ENCODE data around the gene KCNN3.

KCNN3 gene

DNA sequence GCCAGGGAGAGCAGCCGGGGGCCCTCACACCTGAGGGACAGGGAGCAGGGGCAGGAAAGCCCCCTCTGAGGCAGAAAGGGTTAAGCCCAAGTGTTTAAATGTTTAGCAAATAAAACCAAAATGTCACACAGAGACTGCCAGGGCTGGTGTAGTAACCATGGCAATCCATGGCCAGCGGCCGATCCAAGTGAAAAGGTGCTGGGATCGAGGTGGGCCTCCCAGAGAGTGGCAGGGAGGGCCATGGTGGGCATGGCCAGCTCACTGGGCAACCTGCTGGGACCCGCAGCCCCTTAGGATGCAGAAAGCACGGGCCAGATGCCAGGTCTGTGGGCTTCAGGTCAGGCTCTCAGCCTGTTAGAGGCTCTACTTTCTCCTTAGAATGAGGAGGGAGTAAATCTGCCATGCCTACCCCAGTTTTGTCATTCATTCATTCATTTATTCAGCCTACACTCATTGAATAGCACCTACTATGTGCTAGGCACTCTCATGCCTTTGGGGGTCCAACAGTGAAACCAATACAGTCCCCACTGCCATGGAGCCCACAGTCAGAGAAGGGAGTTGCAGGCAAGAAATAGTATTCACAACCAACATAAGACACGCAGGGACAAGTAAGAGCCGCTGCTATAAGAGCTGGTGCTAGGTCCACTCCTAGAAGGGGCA is 56.1 kb downstream of the KCNN3 start:
- DNase-seq (ENCODE audit: low read depth), result no peak

DNA sequence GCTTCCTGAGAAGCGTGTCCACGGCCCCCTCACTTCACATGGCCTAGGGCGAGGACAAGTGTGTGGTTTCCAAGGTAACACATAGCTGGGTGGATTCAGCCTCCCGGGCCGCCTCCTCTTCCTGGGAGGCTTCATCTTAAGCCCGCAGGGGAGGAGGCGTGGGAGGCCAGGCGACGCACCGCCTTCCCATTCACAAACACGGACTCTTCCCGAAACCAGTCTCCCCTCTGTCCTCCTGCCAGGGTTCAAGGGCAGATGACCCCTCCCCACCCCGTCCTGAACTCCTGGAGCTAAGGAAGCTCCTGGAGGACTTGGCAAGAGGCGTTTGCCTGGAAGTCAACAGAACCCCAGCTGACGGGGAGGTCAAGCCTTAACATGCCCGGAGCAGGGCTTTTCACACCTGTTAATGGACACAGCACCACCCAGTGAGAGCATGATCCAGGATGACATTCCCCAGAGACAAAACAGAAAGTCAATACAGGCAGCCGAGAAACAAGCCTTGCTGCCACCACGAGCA is 56.7 kb downstream of the KCNN3 start:
- no peak for DNase-seq (ENCODE audit: low read depth)

DNA sequence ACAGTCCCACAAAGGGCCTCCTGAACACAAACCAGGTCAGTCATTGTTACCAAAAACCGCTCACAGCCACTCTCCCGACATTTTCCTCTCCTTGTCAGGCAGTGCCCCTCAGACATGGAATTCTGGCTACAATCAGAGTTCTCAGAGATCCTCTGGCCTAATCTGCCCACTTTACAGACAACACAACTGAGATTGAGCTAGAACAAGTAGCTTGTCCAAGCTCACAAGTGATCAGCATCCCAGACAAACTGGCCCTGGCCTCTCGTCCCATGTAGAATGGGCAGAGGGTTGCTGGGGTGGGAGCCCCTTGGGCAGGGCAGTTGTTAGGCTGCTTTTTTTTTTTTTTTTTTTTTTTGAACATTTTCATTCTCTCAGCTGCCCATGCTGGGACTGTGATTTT is 57.2 kb downstream of the KCNN3 start:
- no peak for DNase-seq (ENCODE audit: low read depth)

DNA sequence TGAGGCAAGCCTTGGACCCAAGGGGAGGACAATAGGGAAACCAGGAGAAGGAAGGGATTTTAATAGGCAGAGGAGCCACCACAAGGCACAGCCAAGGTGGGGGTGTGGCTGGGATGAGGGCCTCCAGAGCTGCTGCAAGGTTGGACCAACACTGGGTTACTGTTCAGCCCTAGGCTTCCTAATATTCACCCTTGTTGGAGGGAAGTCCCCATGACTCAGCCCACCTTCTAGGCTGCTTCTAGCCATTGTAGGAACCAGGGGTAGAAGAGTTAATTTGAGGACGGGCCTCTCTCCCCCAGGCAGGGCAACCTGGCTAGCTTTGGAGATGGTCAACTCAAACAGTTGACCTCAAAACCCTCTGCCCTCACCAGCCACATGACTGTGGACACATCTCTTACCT is 59.5 kb downstream of the KCNN3 start:
- DNase-seq (ENCODE audit: low read depth), result no peak

DNA sequence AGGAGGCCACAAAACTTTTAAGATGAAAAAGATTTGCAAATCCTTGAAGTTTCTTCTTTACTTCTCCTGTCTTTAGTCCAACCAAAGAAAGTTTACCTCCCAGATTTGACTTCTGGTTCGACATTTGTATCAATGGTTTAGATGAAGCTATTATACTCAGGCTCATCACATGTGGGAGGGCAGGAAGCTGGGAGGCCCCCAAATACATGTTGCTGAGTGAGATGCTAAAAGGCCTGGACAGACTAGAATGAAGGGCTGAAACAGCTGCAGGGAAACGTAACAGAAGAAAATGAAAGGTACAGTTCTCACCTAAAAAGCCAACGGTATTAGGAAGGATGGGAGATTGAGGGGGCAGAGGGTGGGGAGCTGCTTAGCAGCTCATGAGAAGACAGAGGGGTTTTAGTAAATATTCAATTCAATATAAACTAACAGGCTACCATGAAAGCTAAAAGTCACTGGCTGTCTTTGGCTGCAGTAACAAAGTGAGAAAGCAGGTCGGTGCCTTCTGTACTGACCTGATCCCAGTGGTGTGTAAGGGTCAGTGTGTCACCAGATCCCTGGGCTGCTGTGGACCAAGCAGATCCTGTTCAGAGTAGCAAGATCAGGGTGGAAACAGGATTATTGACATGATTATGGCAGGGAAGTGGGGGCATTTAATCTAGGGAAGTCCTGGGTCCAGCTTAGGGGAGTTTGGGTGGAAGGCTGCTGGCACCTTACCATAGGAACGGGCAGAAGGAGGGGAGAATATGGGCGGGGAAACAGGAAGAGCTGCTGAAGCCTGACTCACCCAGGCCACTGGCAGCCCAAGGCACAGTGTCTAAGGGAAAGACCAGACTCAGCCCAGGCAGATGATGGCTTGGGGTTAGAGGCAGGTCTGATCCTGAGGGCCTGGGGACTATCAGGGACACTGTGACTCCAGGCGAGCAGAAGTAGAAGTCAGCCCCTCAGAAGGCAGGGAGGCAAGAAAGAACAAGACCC is 60.4 kb downstream of the KCNN3 start:
- no peak for DNase-seq (ENCODE audit: low read depth)

DNA sequence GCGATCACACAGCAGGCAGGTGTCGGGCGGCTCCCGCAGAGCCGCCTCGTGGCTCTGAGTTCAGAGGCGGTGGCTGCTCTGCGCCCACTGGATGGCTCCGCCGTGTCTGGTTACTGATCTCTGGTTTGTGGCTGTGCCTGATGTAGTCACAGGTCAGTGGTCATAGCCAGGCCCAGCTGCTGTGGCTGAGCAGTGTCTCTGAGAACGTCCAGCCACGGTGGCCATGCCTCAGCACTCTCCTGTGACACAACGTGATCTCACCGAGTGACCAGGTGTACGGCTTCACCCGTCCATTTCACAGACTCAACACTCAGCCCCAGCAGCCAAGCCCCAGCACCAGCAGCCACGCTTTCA is 61.2 kb downstream of the KCNN3 start:
- no peak for DNase-seq (ENCODE audit: low read depth)

DNA sequence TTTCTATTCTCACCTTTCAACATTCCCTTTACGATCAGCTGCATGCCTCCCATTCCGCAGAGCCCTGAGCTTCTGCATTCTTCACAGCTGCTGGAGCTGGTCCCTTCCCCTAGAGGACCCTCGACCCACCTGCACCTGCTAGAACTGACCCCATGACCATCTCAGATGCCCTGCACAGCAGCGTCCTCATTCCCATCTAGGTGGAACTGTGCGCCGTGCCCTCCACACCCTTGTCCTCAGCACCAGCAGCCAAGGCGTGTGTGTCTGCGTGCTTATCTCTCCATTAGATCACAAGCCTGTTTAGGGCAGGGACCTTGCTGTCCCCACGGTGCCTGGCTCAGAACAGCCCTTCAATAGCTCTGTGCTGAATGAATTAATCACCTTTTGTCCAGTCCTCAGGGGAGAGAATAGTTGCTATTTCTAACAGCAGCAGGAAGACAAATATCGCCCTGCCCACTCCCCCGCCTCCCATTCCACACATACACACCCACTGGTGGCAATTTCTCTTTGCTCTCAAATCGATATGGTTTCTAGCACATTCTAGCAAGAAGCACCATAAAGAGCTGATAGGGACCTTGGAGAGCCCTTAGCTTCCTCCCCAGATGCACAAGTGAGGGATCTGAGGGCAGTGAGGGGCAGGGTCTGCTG is 61.7 kb downstream of the KCNN3 start:
- DNase-seq (ENCODE audit: low read depth), result no peak

DNA sequence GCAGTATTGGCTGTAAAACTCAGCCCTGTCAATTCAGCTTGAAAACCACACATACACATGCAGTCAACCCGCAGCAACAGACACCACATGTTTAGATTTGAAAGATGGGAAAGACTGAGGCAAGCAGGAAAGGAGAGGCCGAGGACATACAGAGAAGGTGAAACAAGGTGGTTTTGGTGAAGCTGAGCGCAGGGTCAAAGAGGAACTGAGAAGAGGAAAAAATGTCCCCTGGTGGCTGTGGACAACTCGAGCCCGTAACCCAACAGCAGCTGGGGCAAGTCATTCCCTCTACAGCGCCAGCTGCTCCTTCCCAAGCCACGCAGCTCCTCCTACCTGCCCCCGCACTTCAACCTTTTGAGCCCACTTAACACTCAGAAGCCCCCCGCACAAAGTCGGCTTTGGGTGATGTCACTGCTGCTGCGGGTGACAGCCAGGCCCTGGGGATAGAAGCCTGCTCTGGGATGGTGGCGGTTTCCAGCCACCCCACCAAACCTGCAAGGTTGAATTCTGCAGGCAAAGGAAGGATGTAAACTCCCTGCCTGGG is 63.0 kb downstream of the KCNN3 start:
- DNase-seq (ENCODE audit: low read depth), result no peak

DNA sequence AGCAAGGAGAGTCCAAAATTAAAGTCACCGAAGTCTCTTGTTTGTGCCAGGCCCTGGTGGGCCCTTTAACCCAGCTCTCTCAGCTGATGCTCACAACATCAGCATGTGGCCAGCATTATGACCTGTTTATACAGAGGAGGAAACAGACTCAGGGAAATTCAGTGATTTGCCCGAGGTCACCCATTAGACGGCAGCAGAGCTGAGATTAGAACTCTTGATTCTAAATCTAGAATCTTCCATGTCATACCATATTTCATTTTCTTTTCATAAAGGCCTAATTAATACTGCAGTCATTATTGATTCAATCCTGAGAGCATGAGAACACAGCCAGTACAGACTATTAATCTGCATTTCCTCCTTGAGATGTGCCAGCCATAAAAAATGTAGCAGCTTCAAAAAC is 63.7 kb downstream of the KCNN3 start:
- DNase-seq (ENCODE audit: low read depth), result no peak

DNA sequence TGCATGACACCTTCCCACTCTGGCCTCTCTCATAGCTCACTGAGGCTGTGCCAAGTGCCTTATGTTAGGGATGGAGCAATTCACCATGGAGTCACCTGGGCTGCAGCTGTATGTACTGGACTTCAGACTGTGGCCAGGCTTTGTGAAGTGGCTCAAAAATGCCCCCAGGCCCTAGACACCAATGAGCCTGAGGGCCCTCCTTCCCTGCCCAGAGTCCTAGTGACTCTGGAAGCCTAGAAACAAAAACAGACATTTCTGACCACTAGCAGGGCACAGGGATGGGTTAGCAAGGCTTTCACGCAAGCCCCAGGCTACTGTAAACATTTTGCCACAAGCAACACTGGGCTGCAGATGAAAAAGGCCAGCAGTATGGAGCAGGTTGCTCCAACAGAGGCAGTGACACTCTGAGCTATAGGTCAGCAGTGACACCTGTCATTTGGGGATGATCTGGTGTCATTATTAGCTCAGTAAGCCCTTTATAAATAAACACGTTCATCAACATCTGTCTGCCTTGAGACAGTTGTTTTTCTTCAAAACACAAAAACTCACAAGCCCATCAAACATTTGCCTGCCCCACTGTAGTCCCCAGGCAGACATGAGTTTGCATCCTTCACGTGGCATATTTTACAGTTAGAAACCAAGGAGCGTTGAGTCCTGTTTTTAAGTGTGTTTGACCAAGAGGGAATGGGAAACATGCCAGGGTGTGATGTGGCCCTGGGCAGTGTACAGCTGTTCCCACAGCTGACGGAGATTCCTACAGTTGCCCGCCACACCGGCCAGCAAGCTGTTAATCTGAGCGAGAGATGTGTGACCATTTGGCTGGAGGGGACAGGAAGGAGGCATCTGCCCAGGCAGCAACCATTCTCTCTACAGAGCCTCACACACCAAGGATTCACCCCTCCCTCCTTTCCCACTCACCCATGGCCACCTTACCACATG is 66.8 kb downstream of the KCNN3 start:
- DNase-seq (ENCODE audit: low read depth), result no peak

DNA sequence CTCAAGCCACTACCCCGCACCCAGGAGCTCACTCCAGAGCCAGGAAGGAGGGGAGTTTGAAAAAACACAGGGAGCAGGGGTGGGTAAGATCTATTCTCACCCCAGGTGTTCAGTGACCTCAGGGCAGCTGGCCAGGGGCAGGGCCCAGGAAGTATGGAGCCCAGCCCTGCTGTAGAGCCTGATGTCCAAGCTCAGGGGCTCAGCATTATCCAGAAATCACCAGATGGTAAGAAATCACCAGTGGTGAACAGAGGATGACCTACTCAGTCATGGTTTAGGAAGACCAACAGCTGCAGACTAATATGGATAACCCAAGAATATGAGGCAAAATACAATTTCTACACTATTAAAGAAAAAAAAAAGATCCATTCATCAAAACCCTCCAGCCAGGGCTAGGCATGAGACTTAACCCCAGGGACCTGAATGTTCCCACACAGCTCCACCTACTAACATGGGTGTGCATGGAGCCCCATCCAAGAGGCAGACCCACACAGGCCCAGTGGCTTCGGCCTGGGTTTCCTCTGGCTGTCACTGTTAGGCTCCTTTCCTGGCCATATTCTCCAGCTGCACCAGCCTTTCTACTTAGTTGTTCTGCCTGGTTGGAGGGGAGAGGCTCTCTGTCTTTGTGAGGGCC is 67.6 kb downstream of the KCNN3 start:
- no peak for DNase-seq (ENCODE audit: low read depth)

DNA sequence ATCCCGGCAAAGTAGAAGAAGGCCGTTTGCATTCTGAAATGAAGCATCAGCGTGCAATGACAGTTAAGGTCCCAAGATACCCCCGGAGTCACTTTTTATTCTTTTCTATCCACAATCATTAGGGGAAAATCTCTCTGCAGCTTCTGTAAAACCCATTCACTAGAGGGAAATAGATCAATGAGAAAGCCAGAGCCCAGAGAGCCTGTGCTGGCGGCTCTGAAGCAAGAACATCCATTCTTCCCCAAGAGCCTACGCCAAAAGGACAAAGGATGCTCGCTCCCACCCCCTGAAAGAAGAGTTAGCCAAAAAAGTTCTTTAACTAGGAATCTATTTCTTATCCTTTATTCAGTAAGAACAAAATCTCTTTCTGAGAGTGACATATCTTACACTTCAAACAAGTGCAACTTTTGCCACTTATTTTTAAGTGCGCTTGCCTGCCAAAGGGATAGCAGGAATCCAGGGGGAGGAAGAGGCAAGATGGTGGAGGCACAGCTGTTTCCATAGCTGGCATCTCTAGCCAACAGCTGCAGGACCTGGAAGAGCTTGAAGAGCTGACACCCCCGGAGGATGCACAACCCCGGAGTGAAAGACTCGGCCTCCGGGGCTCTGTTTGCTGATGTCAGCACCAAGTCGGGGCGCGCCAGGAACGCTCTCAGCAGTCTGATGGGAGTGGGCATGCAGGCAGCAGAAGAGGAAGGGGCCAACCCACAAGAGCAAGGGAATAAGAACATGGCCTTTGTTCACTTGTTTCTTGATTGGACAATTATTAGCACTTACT is 68.7 kb downstream of the KCNN3 start:
- no peak for DNase-seq (ENCODE audit: low read depth)

DNA sequence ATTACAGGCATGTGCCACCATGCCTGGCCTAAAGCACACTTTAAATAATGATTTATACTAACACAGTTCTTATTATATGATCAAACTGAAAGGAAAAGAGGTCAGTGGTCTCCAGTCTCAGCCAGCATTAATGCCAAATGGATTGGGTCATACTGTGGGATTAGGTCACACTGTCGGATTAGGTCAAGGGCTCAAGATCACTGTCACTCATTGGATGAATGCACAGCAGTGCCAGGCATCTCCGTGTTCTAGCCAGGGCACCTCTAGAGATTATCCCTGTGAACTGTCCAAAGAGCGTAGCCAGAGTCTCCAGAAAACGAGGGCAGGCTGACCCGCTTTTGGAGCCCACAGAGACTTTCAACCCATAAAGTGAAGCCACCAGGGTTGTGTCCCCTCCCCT is 70.9 kb downstream of the KCNN3 start:
- no peak for DNase-seq (ENCODE audit: low read depth)

DNA sequence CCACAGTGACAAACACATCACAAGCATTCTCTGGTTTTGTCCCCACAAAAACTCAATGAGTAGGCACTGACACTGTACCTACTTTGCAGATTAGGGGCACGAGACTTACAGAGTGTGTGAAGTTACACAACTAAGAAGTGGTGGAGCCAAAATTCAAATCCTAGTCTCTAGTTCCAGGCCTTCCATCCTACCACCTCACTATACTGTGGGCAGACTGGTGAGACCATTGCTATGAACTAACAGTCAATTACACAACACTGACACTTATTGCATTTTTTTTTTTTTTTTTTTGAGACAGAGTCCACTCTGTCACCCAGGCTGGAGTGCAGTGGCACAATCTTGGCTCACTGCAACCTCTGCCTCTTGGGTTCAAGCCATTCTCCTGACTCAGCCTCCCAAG is 71.4 kb downstream of the KCNN3 start:
- no peak for DNase-seq (ENCODE audit: low read depth)

DNA sequence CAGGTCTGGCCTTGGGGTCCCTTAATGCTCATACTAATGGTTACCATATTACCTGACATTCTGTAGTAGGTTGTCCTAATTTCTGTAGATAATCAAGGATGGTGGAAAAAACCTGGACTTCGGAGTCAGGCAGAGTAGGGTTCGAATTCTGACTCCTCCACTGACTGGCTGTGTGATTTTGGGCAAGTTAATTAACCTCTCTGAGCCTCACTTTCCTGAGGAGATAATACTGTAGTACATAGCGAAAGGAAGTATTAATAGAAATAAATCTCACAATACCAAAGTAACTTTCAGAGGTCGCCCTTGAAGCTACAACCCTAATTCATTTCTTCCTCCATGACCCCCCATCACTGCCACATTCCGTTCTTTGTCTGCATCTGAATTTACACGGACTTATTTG is 72.9 kb downstream of the KCNN3 start:
- no peak for DNase-seq (ENCODE audit: low read depth)

DNA sequence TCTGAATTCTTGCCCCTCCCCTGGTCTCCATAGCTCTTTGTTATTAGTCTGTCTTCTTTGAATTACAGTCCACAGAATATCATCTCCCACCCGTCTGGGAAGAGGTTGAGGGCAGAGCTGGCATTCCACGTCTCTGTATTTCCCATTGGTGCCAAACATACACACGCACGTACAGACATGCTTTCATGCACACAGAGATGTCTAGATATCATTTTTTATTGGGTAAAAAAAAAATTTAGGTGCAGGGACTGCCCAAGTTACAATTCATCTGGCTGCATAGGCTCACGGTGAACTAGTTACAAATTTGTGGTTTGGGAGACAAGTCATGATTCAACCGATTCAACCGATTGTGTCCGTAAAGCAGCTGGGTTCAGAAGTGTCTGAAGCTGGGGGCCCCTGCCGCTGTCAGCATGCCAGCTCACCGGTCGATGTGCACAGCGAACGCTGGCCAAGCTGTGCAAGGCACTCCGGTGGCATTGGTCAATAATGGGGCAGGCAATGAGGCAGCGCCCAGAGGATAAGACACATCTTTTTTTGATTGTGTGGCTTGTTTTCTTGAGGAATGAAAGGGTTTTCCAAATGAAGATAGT is 73.7 kb downstream of the KCNN3 start:
- no peak for DNase-seq (ENCODE audit: low read depth)

DNA sequence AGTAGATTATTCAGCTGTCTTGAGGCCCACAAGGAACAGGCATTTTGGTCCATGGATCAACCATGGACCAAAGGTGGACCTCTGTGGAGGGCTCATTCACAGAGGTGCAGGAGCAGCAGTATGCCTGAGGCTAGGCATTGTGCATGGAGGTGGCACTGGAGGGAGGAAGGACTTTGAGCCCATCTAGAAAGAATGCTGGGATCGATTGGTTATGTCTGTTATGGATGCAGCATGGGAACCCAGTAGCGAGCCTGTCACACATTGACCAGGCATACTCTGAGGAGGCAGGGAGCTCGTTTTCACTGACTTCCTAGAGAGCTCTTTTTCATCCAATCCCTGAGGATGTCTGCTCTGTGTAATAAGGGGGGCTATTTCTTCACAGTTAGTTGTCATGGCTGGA is 75.5 kb downstream of the KCNN3 start:
- no peak for DNase-seq (ENCODE audit: low read depth)

DNA sequence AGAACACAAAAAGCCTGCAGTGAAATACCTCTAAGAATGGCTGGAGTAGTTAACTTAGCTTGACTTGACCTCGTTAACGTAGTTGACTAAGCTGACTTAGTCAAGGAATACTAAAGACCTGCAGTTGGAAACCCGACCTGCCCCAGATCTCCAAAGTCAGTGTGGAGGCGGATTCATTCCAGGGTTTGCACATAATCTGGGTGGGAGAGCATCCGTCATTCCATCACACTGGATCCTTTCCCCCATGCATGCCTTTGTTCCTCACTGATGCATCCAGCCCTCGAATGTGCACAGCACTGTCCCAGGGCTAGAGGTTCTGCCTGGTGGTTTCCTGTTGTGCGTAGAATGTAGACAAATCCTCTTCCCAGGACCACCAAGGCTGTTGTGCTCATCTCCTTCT is 76.4 kb downstream of the KCNN3 start:
- DNase-seq (ENCODE audit: low read depth), result no peak

DNA sequence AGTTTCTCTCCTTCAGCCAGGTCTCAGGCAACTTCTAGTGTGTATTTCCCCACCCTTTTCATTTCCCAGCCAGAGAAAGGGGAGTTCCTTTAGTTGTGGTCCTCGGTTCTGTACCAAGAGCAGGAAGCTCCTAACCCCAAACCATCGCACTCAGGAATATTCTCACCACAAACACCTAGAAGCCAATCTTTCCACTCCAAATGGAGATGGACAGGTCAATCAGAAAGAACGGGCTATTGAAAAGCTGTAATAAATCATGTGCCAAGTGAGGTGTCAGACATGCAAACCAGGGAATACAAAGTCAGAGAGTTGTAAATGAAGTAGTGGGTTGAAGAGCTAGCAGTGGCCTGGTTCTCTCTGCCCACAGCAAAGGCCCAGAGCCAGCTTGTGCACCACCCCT is 77.2 kb downstream of the KCNN3 start:
- no peak for DNase-seq (ENCODE audit: low read depth)

All from activated T-helper 9 cell treated with anti-CD3 and anti-CD28 coated beads, Interleukin-2, amount 50 U/mL, for 16 hours (primary cell).